Activated CD4-positive, alpha-beta T cell treated with anti-CD3 and anti-CD28 coated beads, Interleukin-2, amount 50 U/mL, for 16 hours (primary cell): ENCODE data around the gene SEC11A.
"Not testable (repeated sequence)": the region's sequence is repeated elsewhere in the genome, so short reads cannot be mapped to it uniquely, and the experiment has no call there.

Experiments used
- DNase-seq: peaks from one replicate; pipeline ENCODE4 v3.0.0-alpha.2; 2020

The SEC11A gene

GRCh38 chr15:84716036-84716732 is at the start of gene SEC11A:
Gene SEC11A (minus strand): TSS chr15:84716139. CDS start chr15:84716075, 64 bp downstream.
- peak; percentile 97 for DNase-seq

GRCh38 chr15:84765675-84766074 is 49.7 kb upstream of the SEC11A start:
- no peak for DNase-seq

GRCh38 chr15:84764989-84765388 is 49.0 kb upstream of the SEC11A start:
- DNase-seq, result no peak

GRCh38 chr15:84764585-84764984 is 48.6 kb upstream of the SEC11A start:
- DNase-seq, result no peak

GRCh38 chr15:84762840-84763572 is 47.1 kb upstream of the SEC11A start:
- no peak for DNase-seq

GRCh38 chr15:84761607-84762131 is 45.7 kb upstream of the SEC11A start:
- DNase-seq, result peak; percentile 79

- no peak for DNase-seq
Measured at GRCh38 chr15:84760219-84760618, 44.3 kb upstream of the SEC11A start.

GRCh38 chr15:84759018-84759417 is 43.1 kb upstream of the SEC11A start:
- DNase-seq, result no peak

GRCh38 chr15:84755736-84756527 is 40.0 kb upstream of the SEC11A start:
- DNase-seq, result no peak

GRCh38 chr15:84754889-84755288 is 39.0 kb upstream of the SEC11A start:
- DNase-seq, result not testable (repeated sequence)

GRCh38 chr15:84752700-84753099 is 36.8 kb upstream of the SEC11A start:
- no peak for DNase-seq

GRCh38 chr15:84752195-84752594 is 36.3 kb upstream of the SEC11A start:
- no peak for DNase-seq

- DNase-seq, result not testable (repeated sequence)
Measured at GRCh38 chr15:84751721-84752120, 35.8 kb upstream of the SEC11A start.

GRCh38 chr15:84750583-84751092 is 34.7 kb upstream of the SEC11A start:
- DNase-seq, result no peak

GRCh38 chr15:84749111-84749991 is 33.4 kb upstream of the SEC11A start:
- DNase-seq, result peak; percentile 67

GRCh38 chr15:84748274-84749110 is 32.6 kb upstream of the SEC11A start, which contains the start of gene ZNF592:
Gene ZNF592 (plus strand): TSS chr15:84748592. CDS start chr15:84782676, 34,084 bp downstream.
- peak; percentile 73 for DNase-seq

- DNase-seq, result peak; percentile 75
Measured at GRCh38 chr15:84747416-84748273, 31.7 kb upstream of the SEC11A start.

- DNase-seq, result no peak
Measured at GRCh38 chr15:84741121-84741520, 25.2 kb upstream of the SEC11A start.

- DNase-seq, result no peak
Measured at GRCh38 chr15:84740691-84741090, 24.8 kb upstream of the SEC11A start.

- DNase-seq, result no peak
Measured at GRCh38 chr15:84737005-84737404, 21.1 kb upstream of the SEC11A start.
